ENCODE measurements around the gene NBDY. TPM values are rescaled to one million over a fixed set of nuclear protein-coding genes. Genes with fewer than 3 reads are reported as not detected.
"Not testable (repeated sequence)": the region's sequence is repeated elsewhere in the genome, so short reads cannot be mapped to it uniquely, and the experiment has no call there.

The NBDY gene
- total RNA-seq, result 34.2 TPM

GRCh38 chrX:56729152-56729850, at the start of gene NBDY:
TSS of gene NBDY (plus strand) at chrX:56729243. CDS start at chrX:56729354, 111 bp downstream.
- ATAC-seq, result peak; percentile 79

- not testable (repeated sequence) for ATAC-seq
These were observed 24.5 kb upstream of the NBDY start for GRCh38 chrX:56704530-56704929.

- peak; percentile 64 for ATAC-seq
These were observed 2.4 kb upstream of the NBDY start for GRCh38 chrX:56726605-56727004.

GRCh38 chrX:56727531-56727930, 1.5 kb upstream of the NBDY start:
- ATAC-seq, result no peak

GRCh38 chrX:56728321-56728720, 722 bp upstream of the NBDY start:
- ATAC-seq, result no peak

- ATAC-seq, result no peak
These were observed 291 bp upstream of the NBDY start for GRCh38 chrX:56728752-56729151.

GRCh38 chrX:56733459-56734046, 4.5 kb downstream of the NBDY start:
- peak; percentile 62 for ATAC-seq

- no peak for ATAC-seq
These were observed 7.2 kb downstream of the NBDY start for GRCh38 chrX:56736219-56736618.

GRCh38 chrX:56738670-56739069, 9.6 kb downstream of the NBDY start:
- peak; percentile 62 for ATAC-seq

- peak; percentile 75 for ATAC-seq
These were observed 16.0 kb downstream of the NBDY start for GRCh38 chrX:56744996-56745395.

GRCh38 chrX:56746996-56747395, 18.0 kb downstream of the NBDY start:
- ATAC-seq, result peak; percentile 81

- no peak for ATAC-seq
These were observed 22.0 kb downstream of the NBDY start for GRCh38 chrX:56751071-56751470.

GRCh38 chrX:56757327-56757726, 28.3 kb downstream of the NBDY start:
- no peak for ATAC-seq

GRCh38 chrX:56758456-56758855, 29.4 kb downstream of the NBDY start:
- ATAC-seq, result no peak

- ATAC-seq, result no peak
These were observed 30.8 kb downstream of the NBDY start for GRCh38 chrX:56759736-56760409.

GRCh38 chrX:56760410-56761124, 31.5 kb downstream of the NBDY start:
- ATAC-seq, result not testable (repeated sequence)

GRCh38 chrX:56761167-56761566, 32.1 kb downstream of the NBDY start:
- ATAC-seq, result no peak

- ATAC-seq, result no peak
These were observed 33.2 kb downstream of the NBDY start for GRCh38 chrX:56762220-56762619.

GRCh38 chrX:56762707-56763555, 33.9 kb downstream of the NBDY start:
- no peak for ATAC-seq

- ATAC-seq, result peak; percentile 41
These were observed 34.6 kb downstream of the NBDY start for GRCh38 chrX:56763556-56764152.

GRCh38 chrX:56764153-56764974, 35.3 kb downstream of the NBDY start:
- ATAC-seq, result peak; percentile 67

Measured in esophagus mucosa (tissue), 1 donor.